ENCODE results near the gene SIT1. TPM values are rescaled to one million over a fixed set of nuclear protein-coding genes. Genes with fewer than 3 reads are reported as not detected.

The SIT1 gene
- total and polyA plus RNA-seq, 2 experiments from 2014 or later, result 13.2 to 14.7 TPM

DNA sequence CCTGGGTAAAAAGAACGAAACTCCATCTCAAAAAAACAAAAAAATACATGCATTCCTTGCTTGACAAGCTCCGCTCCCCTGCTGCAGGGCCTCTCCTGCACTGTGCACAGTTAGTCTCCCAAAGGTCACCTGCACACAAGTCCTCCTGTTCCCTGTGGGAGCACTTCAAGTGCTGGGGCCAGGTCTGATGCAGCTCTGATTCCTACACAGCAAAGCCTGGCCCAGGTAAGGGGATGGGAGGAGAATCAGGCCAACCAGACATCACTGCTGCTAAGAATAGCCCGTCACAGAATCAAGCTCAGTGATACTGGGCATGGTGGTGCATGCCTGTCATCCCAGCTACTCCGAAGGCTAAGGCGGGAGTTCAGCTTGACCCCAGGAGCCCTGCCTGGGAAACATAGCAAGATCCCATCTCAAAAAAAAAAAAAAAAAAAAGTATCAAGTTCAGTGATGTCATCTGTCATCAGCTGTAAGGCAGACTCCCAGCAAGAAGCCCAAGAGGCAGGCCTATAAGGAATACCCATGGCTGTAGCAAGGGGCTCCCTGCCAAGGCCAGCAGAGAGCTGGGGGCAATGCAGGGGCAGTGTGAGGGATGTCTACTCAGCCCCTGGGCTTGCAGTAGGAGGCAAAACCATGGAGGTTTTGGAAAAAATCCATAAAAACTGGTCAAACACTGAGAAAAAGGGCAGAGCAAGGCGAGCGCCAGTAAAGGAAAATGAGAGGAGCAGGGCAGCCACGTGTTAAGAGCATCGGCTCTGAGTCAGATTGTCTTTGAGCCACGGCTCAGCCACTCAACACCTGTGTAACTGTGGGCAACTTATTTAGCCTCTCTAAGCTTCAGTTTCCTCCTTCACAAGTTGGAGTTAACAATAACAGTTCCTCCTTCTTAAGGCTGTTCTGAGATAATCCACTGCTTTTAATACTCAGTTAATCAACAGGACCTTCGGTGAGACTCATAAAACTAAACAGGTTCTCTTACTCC lies 35.8 kb upstream of the SIT1 start:
- Histone ChIP-seq H3K27me3 (ENCODE audit: insufficient read depth) (no peaks in the 10 kb centered on the region), H3K79me2 (replicated peaks; ENCODE audit: insufficient read depth) (peaks cover 22% of the 10 kb centered on the region), H2AFZ (no peak overlapping the region), H3F3A (replicated peaks; ENCODE audit: low read depth) (peaks cover 14% of the 10 kb centered on the region), H3K4me1 (ENCODE audit: insufficient read depth) (peaks cover 17% of the 10 kb centered on the region; the same call in 1 of the 2 replicates), H4K20me1 (replicated peaks; ENCODE audit: insufficient read depth) (peaks cover 6% of the 10 kb centered on the region), H3K4me3 (no peak overlapping the region), H3K9me2 (ENCODE audit: insufficient read depth) (no peaks in the 10 kb centered on the region), H3K36me3 (ENCODE audit: insufficient read depth) (peaks cover 26% of the 10 kb centered on the region), H3K27ac (ENCODE audit: low read depth) (no peak overlapping the region), H3K4me2 (no peak overlapping the region)
- Mint-ChIP-seq H3K27me3 (ENCODE audit: insufficient read depth, low read depth, poor library complexity) (peaks cover 6% of the 10 kb centered on the region), H3K27ac (no peak overlapping the region), H3K4me3 (no peak overlapping the region), H3K4me1 (peaks cover 31% of the 10 kb centered on the region), H3K9me3 (no peaks in the 10 kb centered on the region; the same call in 2 of the 3 replicates), H3K36me3 (ENCODE audit: low read depth) (peaks cover 71% of the 10 kb centered on the region)
- no peak for ATAC-seq
- no peak for DNase-seq (ENCODE audit: low spot score)
- no peak for TF ChIP-seq STAT1 (IDR thresholded peaks at IDR 0.05; ENCODE audit: unreplicated experiment)
- TF ChIP-seq ZNF331 (CRISPR knock-in tag; IDR thresholded peaks at IDR 0.05; ENCODE audit: low read depth), result no peak
- TF ChIP-seq EZH2 (IDR thresholded peaks at IDR 0.05; ENCODE audit: low read depth, unreplicated experiment), result no peak
- no peak for TF ChIP-seq EZH2phosphoT487 (IDR thresholded peaks at IDR 0.05; ENCODE audit: unreplicated experiment)
- no peak for TF ChIP-seq NANOG (IDR thresholded peaks at IDR 0.05; ENCODE audit: borderline replicate concordance)
- TF ChIP-seq JUNB (IDR thresholded peaks at IDR 0.05; ENCODE audit: unreplicated experiment), result no peak
- TF ChIP-seq POLR2AphosphoS5 (IDR thresholded peaks at IDR 0.05; ENCODE audit: low read depth), result no peak
- TF ChIP-seq ZNF114 (CRISPR knock-in tag; IDR thresholded peaks at IDR 0.05), result no peak
- no peak for TF ChIP-seq ZNF462 (CRISPR knock-in tag; IDR thresholded peaks at IDR 0.05)
- TF ChIP-seq CREB1 (CRISPR knock-in tag; IDR thresholded peaks at IDR 0.05; ENCODE audit: low read depth), result no peak
- no peak for TF ChIP-seq ETS1 (IDR thresholded peaks at IDR 0.05)
- TF ChIP-seq, protein P1, sequence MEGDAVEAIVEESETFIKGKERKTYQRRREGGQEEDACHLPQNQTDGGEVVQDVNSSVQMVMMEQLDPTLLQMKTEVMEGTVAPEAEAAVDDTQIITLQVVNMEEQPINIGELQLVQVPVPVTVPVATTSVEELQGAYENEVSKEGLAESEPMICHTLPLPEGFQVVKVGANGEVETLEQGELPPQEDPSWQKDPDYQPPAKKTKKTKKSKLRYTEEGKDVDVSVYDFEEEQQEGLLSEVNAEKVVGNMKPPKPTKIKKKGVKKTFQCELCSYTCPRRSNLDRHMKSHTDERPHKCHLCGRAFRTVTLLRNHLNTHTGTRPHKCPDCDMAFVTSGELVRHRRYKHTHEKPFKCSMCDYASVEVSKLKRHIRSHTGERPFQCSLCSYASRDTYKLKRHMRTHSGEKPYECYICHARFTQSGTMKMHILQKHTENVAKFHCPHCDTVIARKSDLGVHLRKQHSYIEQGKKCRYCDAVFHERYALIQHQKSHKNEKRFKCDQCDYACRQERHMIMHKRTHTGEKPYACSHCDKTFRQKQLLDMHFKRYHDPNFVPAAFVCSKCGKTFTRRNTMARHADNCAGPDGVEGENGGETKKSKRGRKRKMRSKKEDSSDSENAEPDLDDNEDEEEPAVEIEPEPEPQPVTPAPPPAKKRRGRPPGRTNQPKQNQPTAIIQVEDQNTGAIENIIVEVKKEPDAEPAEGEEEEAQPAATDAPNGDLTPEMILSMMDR (conservative IDR thresholded peaks at IDR 0.05; ENCODE audit: low read depth in 2 of 2), result no peak
- TF ChIP-seq REST (IDR thresholded peaks at IDR 0.05; ENCODE audit: unreplicated experiment), result no peak

Measured in GM23338 (cell line).